CD4-positive, alpha-beta T cell (primary cell): ENCODE results near the gene FRY. TPM values are rescaled to one million over a fixed set of nuclear protein-coding genes. Genes with fewer than 3 reads are reported as not detected.

Source experiments
- ATAC-seq: fragments of 200-7000 bp; cut with Tn5 transposase; one replicate; pipeline ENCODE4 v1.10.0; 2022; ENCODE audit warnings: mild to moderate bottlenecking; ENCODE audit not compliant: poor library complexity
- CTCF ChIA-PET: fragments of 350-600 bp; sonication (Branson Sonifier 250); formaldehyde crosslinking; loops from one replicate; lab custom pipeline; 2021; ENCODE audit warnings: antibody characterized with exemption, inconsistent platforms; lab: Charles Lee
- POLR2A ChIA-PET: fragments of 350-600 bp; sonication (Branson Sonifier 250); formaldehyde crosslinking; loops from one replicate; lab custom pipeline; 2021; ENCODE audit warnings: antibody characterized with exemption, inconsistent platforms; lab: Charles Lee
- DNase-seq, 14 experiments: peaks; one replicate each; pipeline ENCODE4 v3.0.0-alpha.2; 2013 to 2020; ENCODE audit warnings: mixed read lengths in 2 of 14
- H3K27ac ChIP-seq, 2 donors: one replicate each; pipeline versions ENCODE4 v1.5.1 to v1.7.0; 2013; ENCODE audit warnings: low read length in 2 of 2, low read depth in 1 of 2, mild to moderate bottlenecking in 1 of 2
- H3K27me3 ChIP-seq, 2 experiments: 1 replicate in 1 of 2; 2 replicates in 1 of 2; pipeline versions ENCODE4 v1.6.1 to v1.7.0; 2013; ENCODE audit warnings: low read length in 2 of 2, control low read depth in 1 of 2, mild to moderate bottlenecking in 1 of 2, moderate library complexity in 1 of 2; ENCODE audit not compliant: insufficient read depth in 2 of 2, control insufficient read depth in 1 of 2
- H3K36me3 ChIP-seq: one replicate; pipeline ENCODE4 v1.6.1; 2013; ENCODE audit warnings: low read length, control low read depth; ENCODE audit not compliant: insufficient read depth
- H3K4me1 ChIP-seq: one replicate; pipeline ENCODE4 v1.6.1; 2013; ENCODE audit warnings: low read length, control low read depth; ENCODE audit not compliant: insufficient read depth
- H3K4me3 ChIP-seq: one replicate; pipeline ENCODE4 v1.5.1; 2013; ENCODE audit warnings: mild to moderate bottlenecking, low read length, moderate library complexity
- H3K9me3 ChIP-seq, 2 experiments: 1 replicate in 1 of 2; 2 replicates in 1 of 2; pipeline versions ENCODE4 v1.6.1 to v1.7.0; 2013; ENCODE audit warnings: low read length in 2 of 2, mild to moderate bottlenecking in 2 of 2, control low read depth in 1 of 2, moderate library complexity in 1 of 2; ENCODE audit not compliant: control insufficient read depth in 1 of 2, insufficient read depth in 1 of 2
- H3K27ac Mint-ChIP-seq: one replicate; pipeline ENCODE4 v1.8.0; 2020; ENCODE audit warnings: mixed read lengths
- H3K27me3 Mint-ChIP-seq: one replicate; pipeline ENCODE4 v1.8.0; 2021; ENCODE audit warnings: mixed read lengths
- H3K36me3 Mint-ChIP-seq: one replicate; pipeline ENCODE4 v1.8.0; 2021; ENCODE audit warnings: low read depth, mixed read lengths
- H3K4me1 Mint-ChIP-seq: one replicate; pipeline ENCODE4 v1.8.0; 2021; ENCODE audit warnings: low read depth, mixed read lengths
- H3K4me3 Mint-ChIP-seq: one replicate; pipeline ENCODE4 v1.8.0; 2020; ENCODE audit warnings: mild to moderate bottlenecking, mixed read lengths
- H3K9me3 Mint-ChIP-seq: one replicate; pipeline ENCODE4 v1.8.0; 2020; ENCODE audit warnings: mixed read lengths
- intact Hi-C, 2 experiments: fragments of 100-400 bp; cut with DNase I in 1 of 2; cut with micrococcal nuclease in 1 of 2; formaldehyde crosslinking; loops; one replicate each; pipeline versions ENCODE4 v1.15.1 to v1.9.0; 2023 to 2025; cut with DNase I, micrococcal nuclease
- total RNA-seq, 174 experiments: library from RNA in 2 of 174; stranded (reverse) in 2 of 174; gene quantifications; one replicate each; pipeline ENCODE4 v1.2.3 and lab custom pipeline; 2021 to 2026
- TF ChIP-seq, protein P1 (sequence below): fragments of 200-600 bp; IDR thresholded peaks from one replicate; pipeline ENCODE4 v1.8.0; 2022; ENCODE audit warnings: antibody characterized with exemption, mild to moderate bottlenecking

FRY gene
- total RNA-seq, 2 experiments from 2014 or later, result 13.7 to 18.4 TPM

DNA sequence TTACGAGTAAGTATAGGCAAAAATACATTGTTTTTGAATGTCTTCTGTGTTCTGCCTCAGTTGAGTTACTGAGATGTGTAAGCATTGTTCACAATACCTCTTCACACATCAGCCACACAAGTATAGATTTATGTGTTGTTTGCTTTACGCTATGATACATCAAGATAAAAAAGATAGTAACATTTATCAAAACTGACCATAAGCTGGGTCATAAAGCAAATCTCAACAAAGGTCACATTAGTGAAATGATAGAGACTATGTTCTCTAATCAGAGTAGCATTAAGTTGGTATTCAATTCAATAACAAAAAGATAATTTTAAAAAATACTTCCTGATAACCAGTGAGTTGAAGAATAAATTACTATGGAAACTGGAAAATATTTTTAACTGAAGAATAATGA lies 156.1 kb downstream of the FRY start:
- Mint-ChIP-seq H3K27me3 (no peaks in the 10 kb centered on the region), H3K36me3 (peaks cover 45% of the 10 kb centered on the region), H3K4me3 (no peak overlapping the region), H3K27ac (no peak overlapping the region), H3K4me1 (no peaks in the 10 kb centered on the region), H3K9me3 (no peaks in the 10 kb centered on the region)
- no peaks in the 10 kb centered on the region for H3K4me1 ChIP-seq
- ATAC-seq, result no peak
- TF ChIP-seq, protein P1, sequence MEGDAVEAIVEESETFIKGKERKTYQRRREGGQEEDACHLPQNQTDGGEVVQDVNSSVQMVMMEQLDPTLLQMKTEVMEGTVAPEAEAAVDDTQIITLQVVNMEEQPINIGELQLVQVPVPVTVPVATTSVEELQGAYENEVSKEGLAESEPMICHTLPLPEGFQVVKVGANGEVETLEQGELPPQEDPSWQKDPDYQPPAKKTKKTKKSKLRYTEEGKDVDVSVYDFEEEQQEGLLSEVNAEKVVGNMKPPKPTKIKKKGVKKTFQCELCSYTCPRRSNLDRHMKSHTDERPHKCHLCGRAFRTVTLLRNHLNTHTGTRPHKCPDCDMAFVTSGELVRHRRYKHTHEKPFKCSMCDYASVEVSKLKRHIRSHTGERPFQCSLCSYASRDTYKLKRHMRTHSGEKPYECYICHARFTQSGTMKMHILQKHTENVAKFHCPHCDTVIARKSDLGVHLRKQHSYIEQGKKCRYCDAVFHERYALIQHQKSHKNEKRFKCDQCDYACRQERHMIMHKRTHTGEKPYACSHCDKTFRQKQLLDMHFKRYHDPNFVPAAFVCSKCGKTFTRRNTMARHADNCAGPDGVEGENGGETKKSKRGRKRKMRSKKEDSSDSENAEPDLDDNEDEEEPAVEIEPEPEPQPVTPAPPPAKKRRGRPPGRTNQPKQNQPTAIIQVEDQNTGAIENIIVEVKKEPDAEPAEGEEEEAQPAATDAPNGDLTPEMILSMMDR, result no peak
- CTCF ChIA-PET, result no interaction called here
- no peak overlapping the region for H3K27ac ChIP-seq
- peaks cover 9% of the 10 kb centered on the region for H3K36me3 ChIP-seq
- intact Hi-C loops, result no loop called here
- POLR2A ChIA-PET, result no interaction called here
- no peaks in the 10 kb centered on the region for H3K27me3 ChIP-seq
- no peak overlapping the region for H3K4me3 ChIP-seq
- no peaks in the 10 kb centered on the region for H3K9me3 ChIP-seq
- no peak for DNase-seq

DNA sequence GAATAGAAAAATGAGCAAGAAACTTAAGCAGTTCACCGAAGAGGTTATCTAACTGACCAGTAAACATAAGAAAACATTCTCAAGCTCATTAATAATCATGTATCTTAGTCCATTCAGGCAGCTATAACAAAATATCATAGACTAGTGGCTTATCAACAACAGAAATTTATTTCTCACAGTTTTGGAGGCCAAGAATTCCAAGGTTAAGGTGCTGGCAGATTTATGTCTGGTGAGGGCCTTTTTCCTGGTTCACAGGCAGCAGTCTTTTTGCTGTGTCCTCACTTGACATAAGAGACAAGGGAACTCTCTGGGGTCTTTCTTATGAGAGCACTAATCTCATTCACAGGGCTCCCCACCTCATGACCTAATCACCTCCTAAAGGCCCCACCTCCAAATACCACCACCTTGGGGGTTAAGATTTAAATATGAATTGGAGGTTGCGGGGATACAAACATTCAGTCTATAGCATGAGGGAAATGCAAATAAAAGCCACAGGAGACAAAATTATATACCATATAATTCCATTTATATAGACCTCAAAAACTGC lies 160.0 kb downstream of the FRY start:
- DNase-seq (no peak), ATAC-seq (no peak)
- TF ChIP-seq, protein P1, result no peak
- Mint-ChIP-seq H3K27ac (no peak overlapping the region), H3K36me3 (peaks cover 21% of the 10 kb centered on the region), H3K4me3 (no peak overlapping the region), H3K27me3 (no peaks in the 10 kb centered on the region), H3K4me1 (no peaks in the 10 kb centered on the region), H3K9me3 (no peaks in the 10 kb centered on the region)
- Histone ChIP-seq H3K4me1 (no peaks in the 10 kb centered on the region), H3K27ac (no peak overlapping the region), H3K4me3 (no peak overlapping the region), H3K36me3 (no peaks in the 10 kb centered on the region), H3K9me3 (no peaks in the 10 kb centered on the region), H3K27me3 (no peaks in the 10 kb centered on the region)
- POLR2A ChIA-PET, result no interaction called here
- intact Hi-C loops, result no loop called here
- CTCF ChIA-PET, result no interaction called here

DNA sequence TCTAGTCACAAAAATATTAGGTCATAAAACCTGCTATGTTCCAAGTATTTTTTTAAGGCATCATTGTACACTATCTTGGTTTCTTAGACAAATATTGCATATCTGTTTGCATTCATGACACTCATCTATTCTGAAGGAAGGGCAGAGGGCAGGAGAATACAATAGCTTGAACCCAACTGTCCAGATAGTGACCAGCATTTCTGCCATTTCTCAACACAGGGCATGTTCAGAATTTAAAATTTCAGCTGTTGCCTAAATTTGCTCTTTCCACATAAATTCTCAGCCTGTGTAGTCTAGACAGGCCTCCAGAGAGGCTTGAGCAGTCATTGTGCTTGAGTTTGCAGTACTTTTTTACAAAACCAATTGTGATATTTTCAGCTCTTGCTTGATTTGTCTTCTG lies 164.1 kb downstream of the FRY start:
- no peaks in the 10 kb centered on the region for H3K27me3 Mint-ChIP-seq
- H3K9me3 ChIP-seq, result no peaks in the 10 kb centered on the region
- no peak for DNase-seq
- no peaks in the 10 kb centered on the region for H3K4me1 Mint-ChIP-seq
- no peak overlapping the region for H3K27ac ChIP-seq
- peaks cover 3% of the 10 kb centered on the region for H3K36me3 Mint-ChIP-seq
- H3K4me3 ChIP-seq, result no peak overlapping the region
- H3K9me3 Mint-ChIP-seq, result no peaks in the 10 kb centered on the region
- H3K36me3 ChIP-seq, result no peaks in the 10 kb centered on the region
- TF ChIP-seq, protein P1, result no peak
- CTCF ChIA-PET, result interaction anchor here (1.2 kb wide), 1 partner anchor 19 kb away, joined by 3 read pairs; no protein-coding TSS in a partner anchor
- ATAC-seq, result no peak
- no peaks in the 10 kb centered on the region for H3K27me3 ChIP-seq
- intact Hi-C loops, result no loop called here
- H3K4me3 Mint-ChIP-seq, result no peak overlapping the region
- H3K27ac Mint-ChIP-seq, result no peak overlapping the region
- POLR2A ChIA-PET, result no interaction called here
- no peaks in the 10 kb centered on the region for H3K4me1 ChIP-seq
